AG04449 (cell line): ENCODE results near the gene HSPBP1.

Experiments used
- CTCF ChIA-PET: fragments of 350-600 bp; formaldehyde crosslinking; extraction: SDS; loops from one replicate; lab custom pipeline; 2021; ENCODE audit warnings: antibody characterized with exemption; lab: Yijun Ruan, JAX
- POLR2A ChIA-PET: fragments of 400-600, 350-600 bp; formaldehyde crosslinking; extraction: SDS; loops from one replicate; lab custom pipeline; 2020; ENCODE audit warnings: antibody characterized with exemption, inconsistent platforms; lab: Yijun Ruan, JAX
- DNase-seq: peaks from one replicate; pipeline ENCODE4 v3.0.0-alpha.2; 2010; ENCODE audit warnings: low read depth, low spot score
- H3K4me3 ChIP-seq: 2 replicates; pipeline ENCODE4 v1.5.1; 2011; ENCODE audit warnings: low read depth, mild to moderate bottlenecking, control low read depth, low read length
- TF ChIP-seq, protein P1 (sequence below): IDR thresholded peaks from one replicate; pipeline ENCODE4 v1.5.1; 2011; ENCODE audit warnings: mild to moderate bottlenecking, moderate library complexity, low read length, control low read depth, inconsistent platforms; ENCODE audit not compliant: insufficient read depth; ENCODE audit errors: missing control alignments

Gene HSPBP1

DNA sequence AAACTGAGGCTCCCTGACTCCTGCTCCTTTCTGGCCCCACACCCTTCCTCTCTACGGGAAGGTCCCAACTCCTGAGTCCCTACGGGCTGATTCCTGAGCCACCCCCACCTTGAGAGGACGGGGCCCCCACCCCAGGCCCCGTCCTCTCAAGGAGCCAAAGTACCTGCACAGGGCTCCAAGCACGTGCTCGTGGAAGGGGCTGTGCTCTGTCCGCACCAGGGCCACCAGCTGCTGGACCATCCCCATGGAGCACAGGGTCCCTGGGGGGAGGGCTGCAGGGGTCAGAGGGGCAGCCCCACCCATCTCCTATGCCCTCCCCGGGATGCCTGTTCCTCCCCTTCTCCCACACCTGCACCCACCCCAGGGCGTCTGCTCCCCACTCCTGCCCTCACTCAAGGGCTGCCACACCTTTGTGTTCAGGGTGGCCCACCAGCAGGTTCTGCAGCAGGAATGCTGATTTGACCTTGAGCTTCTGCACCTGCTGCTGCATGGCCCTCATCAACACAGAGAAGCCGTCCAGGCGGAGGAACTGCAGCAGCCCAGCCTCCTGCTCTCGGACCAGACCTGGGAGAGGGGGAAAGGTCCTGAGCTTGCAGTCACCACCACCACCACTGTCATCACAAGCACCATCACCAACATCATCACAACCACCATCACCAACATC, 14.1 kb downstream of the HSPBP1 start:
- ChIA-PET POLR2A (no interaction called here), CTCF (no interaction called here)
- DNase-seq = no peak
- TF ChIP-seq, protein P1, sequence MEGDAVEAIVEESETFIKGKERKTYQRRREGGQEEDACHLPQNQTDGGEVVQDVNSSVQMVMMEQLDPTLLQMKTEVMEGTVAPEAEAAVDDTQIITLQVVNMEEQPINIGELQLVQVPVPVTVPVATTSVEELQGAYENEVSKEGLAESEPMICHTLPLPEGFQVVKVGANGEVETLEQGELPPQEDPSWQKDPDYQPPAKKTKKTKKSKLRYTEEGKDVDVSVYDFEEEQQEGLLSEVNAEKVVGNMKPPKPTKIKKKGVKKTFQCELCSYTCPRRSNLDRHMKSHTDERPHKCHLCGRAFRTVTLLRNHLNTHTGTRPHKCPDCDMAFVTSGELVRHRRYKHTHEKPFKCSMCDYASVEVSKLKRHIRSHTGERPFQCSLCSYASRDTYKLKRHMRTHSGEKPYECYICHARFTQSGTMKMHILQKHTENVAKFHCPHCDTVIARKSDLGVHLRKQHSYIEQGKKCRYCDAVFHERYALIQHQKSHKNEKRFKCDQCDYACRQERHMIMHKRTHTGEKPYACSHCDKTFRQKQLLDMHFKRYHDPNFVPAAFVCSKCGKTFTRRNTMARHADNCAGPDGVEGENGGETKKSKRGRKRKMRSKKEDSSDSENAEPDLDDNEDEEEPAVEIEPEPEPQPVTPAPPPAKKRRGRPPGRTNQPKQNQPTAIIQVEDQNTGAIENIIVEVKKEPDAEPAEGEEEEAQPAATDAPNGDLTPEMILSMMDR = no peak
- H3K4me3 ChIP-seq = no peak overlapping the region

DNA sequence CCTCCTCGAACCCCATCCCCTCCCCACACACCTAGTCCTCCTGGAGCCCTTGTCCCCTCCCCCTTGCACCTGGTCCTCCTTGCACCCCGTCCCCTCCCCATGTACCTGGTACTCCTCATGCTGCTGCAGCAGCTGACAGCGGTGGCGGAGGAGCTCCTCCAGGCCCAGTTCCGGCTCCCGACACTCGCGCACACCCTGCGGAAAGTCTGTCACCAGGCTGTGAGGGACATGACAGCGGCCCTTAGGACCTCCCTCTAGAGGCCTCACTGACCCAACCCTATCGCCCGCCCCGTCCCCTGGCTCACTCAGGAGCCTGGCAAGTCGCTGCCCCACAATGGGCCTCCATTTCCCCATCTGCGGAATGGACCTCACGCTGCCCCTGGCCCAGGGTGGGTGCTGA, 14.7 kb downstream of the HSPBP1 start:
- H3K4me3 ChIP-seq = no peak overlapping the region
- TF ChIP-seq, protein P1 = no peak
- no peak for DNase-seq
- ChIA-PET POLR2A (no interaction called here), CTCF (no interaction called here)

DNA sequence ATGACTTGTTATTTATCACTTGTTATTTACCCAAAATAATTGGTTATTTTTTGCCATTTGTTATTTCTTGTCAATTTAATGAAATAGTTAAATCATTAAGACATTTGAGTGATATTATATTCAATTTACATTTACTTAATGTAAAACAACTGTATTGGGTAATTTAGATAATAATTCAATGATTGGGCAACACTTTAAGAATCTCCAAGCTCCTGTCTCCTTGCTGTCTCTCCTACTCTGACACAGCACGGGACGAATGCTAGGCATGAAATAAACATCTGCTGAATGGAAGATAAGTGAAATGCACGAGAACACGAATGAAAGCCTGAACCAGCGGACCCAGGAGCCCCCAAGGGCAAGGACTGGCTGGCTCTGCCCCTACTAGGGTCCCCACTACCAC, 15.4 kb downstream of the HSPBP1 start:
- ChIA-PET CTCF (no interaction called here), POLR2A (no interaction called here)

DNA sequence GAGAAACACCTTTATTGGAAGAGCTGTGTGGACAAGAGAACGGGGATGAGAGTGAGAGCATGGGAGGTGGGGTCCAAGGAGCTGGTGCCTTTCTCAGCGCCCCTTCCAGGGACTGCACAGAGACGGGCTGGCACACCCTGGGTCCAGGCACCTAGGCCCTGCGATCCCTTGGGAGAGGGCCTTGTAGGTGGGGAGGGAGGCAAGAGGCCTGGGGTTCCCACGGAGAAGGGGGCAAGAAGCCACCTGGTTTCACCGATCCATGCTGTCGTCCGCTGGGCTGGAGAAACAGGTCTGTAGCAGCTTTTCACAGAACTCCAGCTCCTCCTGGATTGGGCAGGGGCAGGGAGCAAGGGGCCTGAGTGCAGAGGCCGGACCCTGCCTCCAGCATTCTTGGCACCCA, 17.6 kb downstream of the HSPBP1 start:
- DNase-seq = no peak
- ChIA-PET POLR2A (interaction anchor here (1.0 kb wide), 1 partner anchor 16 kb away, joined by 3 read pairs; no protein-coding TSS in a partner anchor), CTCF (interaction anchor here (1.0 to 1.7 kb wide), 2 partner anchors 52 to 156 kb away, joined by 3 to 5 read pairs; no protein-coding TSS in a partner anchor)
- TF ChIP-seq, protein P1 = no peak
- no peak overlapping the region for H3K4me3 ChIP-seq

More for the DNA sequence above, 15.4 kb downstream of the HSPBP1 start:
- H3K4me3 ChIP-seq = no peak overlapping the region
- TF ChIP-seq, protein P1 = no peak
- DNase-seq = no peak

DNA sequence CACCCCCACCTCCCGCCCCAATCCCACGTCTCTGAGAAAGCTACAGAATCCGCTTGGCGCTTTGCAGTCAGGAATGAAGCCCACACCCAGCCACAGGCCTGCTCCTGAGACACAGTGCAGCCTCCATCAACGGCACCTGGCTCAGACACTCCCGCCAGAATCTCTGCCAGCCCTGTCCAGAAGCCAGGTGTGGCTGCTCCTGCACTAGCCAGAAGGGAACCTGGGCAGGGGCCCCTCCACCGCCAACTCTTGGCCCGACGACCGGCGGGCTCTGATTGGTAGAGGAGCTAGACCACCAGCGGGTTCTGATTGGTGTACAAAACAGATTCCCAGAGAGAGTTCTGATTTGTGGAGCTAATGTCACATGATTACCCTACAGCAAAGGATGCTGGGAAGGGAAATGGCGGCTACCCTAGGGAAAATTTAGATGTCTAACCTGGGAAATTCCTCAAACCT, 18.2 kb downstream of the HSPBP1 start:
- no peak for DNase-seq
- CTCF ChIA-PET = interaction anchor here (0.8 kb wide), 1 partner anchor 40 kb away, joined by 3 read pairs; no protein-coding TSS in a partner anchor
- POLR2A ChIA-PET = interaction anchor here (1.0 kb wide), 1 partner anchor 17 kb away, joined by 3 read pairs; no protein-coding TSS in a partner anchor
- H3K4me3 ChIP-seq = no peak overlapping the region
- TF ChIP-seq, protein P1 = no peak

DNA sequence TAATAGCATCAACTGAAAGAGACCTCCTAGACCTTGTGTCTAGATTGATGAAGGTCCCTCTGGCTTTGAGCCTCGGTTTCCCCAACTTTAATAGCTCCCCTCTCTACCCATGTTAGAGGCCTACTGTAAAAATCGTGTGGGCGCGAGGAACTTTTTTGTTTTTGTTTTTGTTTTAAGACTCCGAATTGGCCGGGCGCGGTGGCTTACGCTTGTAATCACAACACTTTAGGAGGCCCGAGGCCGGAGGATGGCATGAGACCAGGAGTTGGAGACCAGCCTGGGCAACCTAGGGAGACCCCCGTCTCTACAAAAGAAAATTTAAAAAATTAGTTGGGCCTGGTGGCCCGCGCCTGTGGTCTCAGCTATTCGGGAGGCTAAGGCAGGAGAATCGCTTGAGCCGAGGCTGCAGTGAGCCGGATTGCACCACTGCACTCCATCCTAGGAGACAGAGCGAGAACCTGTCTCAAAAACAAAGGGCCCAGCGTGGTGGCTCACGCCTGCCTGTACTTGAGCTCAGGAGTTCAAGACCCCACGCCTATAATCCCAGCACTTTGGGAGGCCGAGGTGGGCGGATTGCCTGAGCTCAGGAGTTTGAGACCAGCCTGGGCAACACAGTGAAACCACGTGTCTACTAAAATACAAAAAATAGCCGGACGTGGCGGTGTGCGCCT, 20.2 kb downstream of the HSPBP1 start:
- TF ChIP-seq, protein P1 = no peak
- CTCF ChIA-PET = interaction anchor here (0.6 to 1.9 kb wide), 12 partner anchors 9 to 208 kb away, joined by 3 to 7 read pairs (median 3); no protein-coding TSS in a partner anchor

More for the DNA sequence above, 20.2 kb downstream of the HSPBP1 start:
- DNase-seq = no peak
- H3K4me3 ChIP-seq = peak overlapping the region; percentile 52
- POLR2A ChIA-PET = interaction anchor here (0.7 to 2.3 kb wide), 16 partner anchors 10 to 217 kb away, joined by 3 to 22 read pairs (median 4); partner anchors contain the start of genes HSPBP1, KMT5C, TMEM238 and UBE2S
